DMS79 treated with DMSO at 0.1 percent for 48 hours (cell line): ENCODE results near the gene FIBCD1.
A peak's percentile ranks its signal among the peaks of the same experiment; 100 is the strongest.
"Not testable (repeated sequence)": the region's sequence is repeated elsewhere in the genome, so short reads cannot be mapped to it uniquely, and the experiment has no call there.

Source experiments
- DNase-seq: peaks from one replicate; lab custom pipeline; 2025; lab: John Stamatoyannopoulos, UW

Gene FIBCD1

DNA sequence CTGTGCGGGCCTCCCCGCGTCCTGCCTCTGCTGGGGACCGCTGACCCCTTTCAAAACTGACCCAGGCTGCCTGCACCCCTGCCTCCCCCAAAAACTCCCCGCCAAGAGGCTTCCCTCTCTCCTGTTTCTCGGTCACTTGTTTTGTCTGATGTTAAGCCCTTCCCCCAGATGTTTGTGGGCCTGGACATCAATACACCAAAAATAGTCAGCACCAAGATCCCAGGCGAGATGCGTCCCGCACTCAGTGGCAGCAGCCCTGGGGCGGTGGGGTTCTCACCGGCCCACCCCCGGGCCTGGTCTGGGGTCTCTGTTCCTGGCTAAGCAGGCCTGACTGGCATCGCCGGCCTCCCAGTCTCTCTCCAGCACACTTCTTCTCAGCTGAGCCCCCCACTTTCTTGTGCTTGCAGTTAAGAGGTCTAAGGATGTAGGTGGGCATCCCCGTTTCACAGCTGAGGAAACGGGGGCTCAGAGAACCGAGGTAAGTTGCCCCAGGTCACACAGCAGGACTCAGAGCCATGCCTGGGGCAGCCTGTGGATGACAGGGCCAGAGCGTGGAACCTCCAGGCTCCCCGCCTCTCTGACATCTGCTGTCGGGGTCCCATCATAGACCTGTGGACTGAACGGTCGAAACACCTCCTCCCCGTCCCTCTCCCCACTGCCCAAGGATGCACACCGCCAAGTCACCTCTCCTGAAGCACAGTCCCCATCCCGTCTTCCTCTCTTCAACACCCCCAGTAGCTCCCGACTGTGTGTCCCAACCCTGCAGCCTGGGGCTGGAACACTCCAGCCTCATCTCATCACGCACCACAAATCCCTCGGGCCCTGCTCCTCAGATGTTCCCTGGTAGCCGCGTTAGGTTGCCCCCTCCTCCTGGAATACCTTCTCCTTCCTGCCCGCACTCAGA, 16.8 kb downstream of the FIBCD1 start:
- no peak for DNase-seq

DNA sequence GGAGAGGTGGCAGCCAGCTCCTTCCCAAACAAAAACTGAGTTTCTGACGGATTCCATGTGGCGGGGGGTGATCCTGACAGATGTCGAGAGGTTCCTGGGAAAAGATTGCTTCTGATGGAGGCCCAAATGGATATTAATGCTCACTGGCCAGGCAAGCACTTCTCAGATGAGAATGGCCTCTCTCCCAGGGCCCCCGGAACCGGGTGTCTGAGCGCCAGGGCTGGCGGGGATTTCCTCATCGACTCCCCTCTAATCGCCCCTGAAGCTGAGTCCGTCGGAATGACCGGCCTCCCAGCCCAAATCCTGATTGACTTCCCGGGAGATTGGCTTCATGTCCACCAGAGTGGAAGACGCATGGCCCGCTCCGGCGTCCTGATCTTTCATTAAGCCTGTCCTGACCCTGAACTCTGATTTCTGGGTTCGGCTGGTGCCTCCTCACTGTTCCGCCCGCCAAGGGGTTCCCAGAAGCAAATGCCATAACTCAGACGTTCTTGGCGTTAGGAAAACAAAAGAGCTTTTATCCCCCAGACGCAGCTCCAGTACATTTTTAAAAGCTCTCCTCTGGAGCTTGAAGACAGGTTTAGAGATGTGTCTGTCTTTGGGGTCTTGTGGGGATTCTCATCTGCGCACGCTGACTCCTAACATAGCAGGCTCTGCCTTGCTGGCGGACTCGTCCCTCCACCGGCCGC, 17.6 kb downstream of the FIBCD1 start:
- DNase-seq: no peak

DNA sequence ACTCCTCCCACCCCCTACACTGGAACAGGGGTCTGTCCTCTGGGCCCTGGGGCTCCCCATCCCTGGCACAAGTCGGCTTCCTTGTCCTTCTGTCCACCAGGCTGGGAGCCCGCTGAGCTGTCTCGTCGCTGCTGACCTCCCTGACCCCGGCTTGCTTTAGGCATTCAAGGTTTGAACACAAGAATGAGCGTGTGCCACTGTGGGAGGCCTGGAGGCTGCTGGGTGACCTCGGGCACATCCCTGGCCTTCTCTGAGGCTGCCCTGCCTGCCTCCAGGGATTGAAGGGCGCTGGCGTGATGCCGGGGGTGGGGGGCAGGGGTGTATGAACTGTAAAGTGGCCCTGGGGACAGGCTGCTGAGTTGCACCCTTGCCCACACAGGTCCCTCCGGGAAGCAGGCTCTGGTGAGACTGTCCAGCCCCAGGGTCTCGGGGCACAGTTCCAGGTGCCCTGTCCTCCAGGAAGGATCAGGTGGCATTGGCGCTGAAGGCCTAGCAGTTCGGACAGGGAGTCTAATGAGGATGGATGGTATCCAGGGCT, 18.2 kb downstream of the FIBCD1 start:
- no peak for DNase-seq

DNA sequence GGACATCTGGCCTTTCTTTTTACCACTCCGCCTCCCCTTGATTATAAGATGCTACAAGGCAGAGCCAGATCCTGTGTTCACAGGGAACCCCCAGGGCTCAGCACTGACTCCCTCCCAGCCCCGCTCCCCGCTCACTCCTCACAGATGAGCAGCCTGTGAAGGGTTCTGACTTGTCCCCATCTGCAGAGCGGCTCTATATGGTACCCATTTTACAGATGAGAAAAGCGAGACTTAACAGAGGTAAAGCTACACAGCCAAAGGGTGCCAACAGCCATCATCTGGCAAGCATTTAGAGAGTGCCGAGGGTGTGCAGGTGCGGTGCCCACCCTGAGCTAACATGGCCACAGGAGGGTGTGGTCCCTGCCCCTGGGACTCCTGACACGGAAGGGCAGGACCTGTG, 18.8 kb downstream of the FIBCD1 start:
- DNase-seq: no peak

DNA sequence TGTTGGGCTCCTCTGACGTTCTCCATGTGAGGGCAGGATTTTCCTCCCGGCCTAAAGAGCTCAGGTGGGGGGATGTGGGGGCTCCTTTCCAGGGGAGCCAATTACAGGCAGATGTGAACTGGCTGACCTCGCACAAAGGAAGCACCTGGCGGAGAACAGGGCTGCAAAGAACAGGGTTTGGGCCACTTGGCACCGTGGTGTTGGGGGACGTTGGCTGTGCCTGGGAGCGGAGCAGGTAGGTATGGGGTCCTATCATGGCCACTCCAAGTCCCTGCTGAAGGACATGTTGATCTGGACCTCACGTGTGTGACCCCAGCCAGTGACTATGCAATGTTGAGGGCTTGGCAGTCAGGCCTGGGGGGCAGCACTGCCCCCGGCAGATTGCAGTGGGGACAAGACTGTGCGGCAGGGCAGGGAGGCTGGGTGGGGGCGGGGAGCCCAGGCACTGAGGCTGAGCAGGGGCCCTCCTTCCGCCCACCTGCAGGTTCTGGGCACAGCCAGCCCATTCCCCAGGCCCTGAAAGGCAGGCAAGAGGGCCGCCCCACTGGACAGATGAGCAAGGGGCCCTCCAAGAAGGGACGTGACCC, 19.4 kb downstream of the FIBCD1 start:
- DNase-seq: no peak

DNA sequence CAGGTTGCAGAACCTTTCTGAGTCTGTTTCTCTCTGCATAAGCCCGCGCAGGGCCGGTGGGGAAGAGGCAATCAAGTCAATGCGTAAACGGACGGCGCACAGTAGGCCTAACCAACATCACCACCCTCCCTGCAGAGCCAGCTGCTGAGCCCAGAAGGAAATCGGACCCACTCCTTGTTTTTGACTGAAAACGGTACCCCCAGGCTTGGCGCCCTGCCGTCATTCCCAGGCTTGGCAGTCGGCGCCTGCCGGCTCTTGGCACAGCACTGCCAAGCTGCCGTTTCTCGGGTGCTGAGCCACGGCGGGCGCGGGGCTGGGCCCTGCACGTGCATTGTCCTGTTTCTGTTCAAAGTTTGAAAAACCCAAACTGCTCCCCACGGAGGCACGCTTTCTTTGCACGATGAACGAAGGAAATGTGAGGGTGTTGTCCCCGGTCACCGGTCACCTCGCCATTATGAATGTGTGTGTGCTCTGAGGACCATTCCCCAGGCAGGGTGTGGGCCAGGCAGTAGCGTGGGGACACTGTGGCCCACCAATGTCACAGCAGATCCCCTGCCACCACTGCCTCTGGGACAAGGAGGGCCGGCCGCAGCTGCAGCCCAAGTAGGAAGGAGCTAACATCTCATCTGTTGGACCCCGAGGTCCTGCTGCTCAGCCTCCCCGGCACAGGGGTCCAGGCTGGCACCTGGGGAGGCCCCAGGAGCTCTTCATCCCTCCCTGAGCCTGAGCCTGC, 20.1 kb downstream of the FIBCD1 start:
- DNase-seq: no peak

DNA sequence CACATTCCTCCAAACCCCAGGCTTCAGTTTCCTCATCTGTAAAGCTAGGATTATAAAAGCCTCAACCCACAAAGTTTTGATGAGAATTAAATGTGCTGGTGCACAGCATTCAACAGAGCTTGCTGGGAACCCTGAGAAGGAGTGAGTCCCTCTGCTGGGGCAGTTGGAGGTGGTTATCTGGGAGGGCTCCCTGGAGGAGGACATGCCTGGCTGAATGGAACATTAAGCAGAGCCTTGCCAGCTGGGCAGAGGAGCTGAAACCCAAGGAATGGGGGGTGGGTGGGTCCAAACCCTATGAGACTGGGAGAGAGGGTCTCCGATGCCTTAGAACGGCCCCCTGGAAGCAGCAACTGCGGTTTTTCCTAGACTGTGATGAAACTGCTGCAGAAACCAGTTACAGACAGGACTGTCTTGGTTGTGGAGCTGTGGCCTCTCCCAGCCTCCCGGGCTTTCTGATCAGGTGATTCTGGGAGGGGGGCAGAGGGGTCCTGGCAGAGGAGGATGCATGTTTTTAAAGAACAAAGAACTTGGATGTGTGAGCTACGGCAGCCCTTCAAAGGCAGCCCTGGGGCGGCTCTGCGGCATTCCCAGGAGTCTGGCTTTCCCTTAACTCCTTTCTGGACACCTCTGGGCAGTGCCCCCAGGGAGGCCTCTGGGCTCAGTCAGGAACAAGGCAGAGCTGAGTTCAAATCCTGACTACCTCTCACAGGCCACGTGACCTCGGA, 20.8 kb downstream of the FIBCD1 start:
- no peak for DNase-seq

DNA sequence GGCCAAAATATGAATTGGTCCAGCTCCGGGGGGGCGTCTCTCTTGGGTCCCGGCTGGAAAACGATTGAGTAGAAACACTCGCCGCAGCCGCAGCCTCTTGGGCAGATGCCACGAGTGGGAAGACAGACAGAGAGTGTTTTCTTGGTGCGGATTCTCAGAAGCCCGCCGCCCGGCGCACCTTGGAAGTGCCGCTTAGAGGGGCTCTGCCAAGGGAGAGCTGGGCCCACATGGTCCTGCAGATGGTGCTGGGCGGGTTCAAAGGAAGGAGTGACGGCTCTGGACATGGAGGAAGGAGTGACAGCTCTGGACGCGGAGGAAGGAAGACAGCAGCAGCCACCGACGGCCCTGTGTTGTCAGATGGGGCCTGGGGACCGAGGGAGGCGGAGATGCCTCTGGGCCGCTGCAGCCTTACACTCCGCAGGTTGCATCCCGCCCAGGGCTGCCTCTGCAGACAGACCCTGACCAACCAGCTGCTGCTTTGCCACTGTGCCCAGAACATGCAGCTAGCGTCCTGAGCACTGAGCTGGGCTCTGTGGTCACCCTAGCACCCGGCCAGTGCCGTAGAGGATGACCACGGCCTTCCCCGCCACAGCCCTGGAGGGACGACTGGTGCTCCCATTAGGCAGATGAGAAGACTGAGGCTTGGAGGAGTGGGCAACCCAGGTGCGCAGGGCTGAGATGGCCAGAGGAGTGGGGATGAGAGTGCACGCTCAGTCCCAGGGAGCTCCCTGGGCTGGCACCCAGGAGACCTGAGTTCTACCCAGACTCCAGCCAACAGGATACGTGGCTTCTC, 21.7 kb downstream of the FIBCD1 start:
- DNase-seq: no peak

DNA sequence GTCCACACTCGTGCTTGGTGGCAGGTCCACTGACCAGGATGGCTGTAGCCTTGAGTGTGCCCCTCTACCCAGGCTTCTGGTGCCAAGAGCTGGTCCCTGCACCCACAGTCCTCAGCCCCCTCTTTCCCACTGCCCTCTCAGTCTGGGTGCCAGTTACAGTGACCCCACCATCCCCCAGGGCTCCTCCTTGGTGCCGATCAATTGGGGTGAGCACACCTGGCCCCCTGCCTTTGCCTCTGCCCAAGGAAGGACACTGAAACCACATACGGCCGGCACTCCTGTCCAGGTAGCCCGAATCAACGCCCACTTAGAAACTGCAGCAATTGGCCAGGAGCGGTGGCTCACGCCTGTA, 24.0 kb downstream of the FIBCD1 start:
- DNase-seq: no peak

DNA sequence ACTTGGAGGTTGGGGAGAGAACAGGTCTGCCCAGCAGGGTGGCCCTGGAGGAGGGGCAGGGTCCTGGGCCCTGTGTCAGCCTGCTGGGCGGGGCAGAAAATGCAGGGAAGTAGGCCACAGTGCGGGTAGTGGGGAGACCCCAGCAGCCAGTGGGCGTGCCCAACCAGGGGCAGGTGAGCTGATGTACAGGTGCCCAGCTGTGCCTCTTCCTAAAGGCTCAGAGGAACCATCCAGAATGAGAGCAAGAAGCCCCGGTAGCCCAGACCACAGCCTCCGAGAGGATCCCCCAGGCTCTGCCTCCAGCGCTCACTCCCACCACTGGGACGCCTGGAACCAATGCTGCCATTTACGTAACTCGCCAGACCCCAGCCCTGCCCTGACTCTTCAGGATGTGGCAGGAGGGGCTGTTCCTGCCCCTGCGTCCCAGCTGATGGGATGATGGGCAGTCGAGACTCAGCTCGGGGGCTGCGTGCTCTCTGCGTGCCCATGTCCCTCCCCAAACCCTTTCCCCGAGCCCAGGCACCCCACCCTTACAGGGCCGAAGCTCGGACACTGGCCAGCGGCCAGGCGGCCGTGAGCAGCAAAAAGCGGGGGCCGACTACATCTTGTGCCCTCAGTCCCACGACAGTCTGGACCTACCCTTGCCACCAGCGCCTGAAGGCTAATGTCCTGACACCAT, 24.5 kb downstream of the FIBCD1 start:
- no peak for DNase-seq

DNA sequence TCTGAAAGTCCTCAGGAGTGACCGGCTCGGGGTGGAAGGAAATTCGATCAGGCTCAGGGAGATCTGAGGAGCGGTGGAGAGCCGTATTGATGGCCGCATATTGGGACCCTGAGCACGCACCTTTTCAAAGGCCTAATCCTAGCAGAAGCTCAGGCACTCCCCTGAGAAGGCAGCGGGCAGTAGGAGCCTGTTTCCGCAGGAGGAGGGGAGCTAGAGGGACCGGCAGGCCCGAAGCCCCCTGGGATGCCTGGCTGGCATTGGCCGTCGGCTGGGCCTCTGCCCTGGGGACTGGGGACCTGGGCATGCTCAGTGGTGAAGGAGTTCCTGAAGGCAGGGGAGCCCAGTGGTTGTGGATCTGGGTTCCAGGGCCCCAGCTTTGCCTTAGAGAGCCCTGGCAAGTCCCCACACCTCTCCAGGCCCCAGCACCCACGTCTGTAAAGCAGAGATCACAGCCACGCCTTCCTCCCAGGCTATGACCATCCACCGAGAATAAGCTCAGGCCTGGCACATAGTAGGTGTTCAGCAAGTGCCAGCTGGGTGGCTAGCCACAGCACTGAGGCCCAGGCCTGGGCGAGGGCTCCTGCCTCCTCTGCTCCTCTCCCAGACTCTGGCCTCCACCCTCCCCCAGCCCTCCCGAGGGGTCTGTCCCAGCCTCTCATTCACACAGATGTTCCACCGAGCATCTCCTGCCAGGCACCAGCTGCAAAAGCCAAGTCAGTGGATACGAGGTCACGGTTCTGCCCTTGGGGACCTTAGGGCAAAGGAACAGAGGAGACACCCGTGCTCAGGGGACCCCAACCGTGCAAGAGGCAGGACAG, 25.2 kb downstream of the FIBCD1 start:
- no peak for DNase-seq

DNA sequence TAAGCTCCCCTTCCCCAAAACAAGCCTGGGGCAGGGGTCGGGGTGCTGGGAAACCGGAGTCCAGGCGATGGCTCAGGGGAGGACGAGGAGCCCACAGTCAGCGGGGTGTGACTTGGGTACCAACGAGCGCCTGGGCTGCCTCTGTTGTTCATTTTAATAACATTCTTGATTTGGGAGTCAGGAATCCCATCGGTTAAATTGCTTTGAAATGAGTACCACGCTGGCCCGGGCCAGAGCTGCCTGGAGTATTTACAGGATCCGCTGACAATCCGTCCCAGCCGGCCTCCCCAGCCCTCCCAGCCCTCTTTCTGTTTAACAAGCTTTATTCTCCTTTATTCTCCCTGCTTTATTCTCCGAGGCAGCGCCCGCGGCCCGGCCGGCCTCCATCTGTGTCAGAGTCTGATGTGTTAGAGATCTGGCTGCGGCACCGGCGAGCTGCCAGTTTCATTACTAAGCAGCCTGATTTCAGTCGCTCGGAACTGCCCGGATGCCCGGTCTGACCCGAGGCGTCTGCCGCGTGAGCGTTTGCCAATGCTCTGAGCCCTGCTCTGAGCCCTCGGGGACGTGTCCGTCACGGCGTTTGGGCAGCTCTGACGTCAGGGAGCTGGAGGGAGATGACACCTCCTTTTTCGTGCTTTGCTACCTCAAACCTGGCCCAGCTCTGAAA, 26.0 kb downstream of the FIBCD1 start:
- peak; percentile 80 for DNase-seq

DNA sequence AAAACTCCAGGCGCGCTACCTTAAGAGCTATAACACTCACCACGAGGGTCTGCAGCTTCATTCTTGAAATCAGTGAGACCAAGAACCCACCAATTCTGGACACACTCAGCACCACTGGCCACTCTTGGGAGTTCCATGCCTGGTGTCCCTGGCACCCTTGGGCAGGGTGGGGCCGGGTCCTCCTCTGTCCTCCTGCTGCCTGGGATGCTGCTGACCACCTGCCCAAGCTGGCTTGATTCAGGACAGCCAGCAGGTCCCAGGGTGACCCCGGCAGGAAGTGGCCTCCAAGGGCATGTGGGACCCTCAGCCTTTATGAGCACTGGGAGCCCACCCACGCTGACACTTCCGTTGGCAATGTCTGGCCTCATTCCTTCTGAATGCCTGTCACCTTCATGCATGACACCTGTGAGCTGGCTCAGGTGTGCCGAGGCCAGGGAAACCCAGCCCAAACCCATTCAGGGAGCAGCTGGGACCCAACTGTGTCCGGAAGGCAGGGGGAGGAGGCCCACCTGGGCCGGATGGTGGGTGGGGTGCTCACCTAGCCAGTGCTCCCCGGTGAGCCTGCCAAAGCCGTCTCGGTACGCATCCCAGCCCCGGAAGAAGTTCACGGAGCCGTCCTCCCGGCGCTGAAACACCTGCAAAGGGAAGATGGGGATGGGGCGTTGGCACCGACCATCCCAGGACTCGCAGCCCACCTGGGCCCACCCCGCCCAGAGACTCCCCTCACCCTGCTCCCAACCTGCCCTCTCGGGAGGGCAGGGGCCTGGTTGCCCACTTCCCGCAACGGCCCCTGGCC, 27.6 kb downstream of the FIBCD1 start:
- DNase-seq: no peak

DNA sequence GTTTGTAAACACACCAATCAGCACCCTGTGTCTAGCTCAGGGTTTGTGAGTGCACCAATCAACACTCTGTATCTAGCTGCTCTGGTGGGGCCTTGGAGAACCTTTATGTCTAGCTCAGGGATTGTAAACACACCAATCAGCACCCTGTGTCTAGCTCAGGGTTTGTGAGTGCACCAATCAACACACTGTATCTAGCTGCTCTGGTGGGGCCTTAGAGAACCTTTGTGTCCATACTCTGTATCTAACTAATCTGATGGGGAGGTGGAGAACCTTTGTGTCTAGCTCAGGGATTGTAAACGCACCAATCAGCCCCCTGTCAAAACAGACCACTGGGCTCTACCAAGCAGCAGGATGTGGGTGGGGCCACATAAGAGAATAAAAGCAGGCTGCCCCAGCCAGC, 28.4 kb downstream of the FIBCD1 start:
- DNase-seq: not testable (repeated sequence)

DNA sequence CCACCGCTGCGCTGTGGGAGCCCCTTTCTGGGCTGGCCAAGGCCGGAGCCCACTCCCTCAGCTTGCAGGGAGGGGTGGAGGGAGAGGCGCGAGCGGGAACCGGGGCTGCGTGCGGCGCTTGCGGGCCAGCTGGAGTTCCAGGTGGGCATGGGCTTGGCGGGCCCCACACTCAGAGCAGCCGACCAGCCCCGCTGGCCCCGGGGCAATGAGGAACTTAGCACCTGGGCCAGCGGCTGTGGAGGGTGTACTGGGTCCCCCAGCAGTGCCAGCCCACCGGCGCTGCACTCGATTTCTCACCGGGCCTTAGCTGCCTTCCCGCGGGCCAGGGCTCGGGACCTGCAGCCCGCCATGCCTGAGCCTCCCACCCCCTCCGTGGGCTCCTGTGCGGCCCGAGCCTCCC, 29.0 kb downstream of the FIBCD1 start:
- DNase-seq: not testable (repeated sequence)

DNA sequence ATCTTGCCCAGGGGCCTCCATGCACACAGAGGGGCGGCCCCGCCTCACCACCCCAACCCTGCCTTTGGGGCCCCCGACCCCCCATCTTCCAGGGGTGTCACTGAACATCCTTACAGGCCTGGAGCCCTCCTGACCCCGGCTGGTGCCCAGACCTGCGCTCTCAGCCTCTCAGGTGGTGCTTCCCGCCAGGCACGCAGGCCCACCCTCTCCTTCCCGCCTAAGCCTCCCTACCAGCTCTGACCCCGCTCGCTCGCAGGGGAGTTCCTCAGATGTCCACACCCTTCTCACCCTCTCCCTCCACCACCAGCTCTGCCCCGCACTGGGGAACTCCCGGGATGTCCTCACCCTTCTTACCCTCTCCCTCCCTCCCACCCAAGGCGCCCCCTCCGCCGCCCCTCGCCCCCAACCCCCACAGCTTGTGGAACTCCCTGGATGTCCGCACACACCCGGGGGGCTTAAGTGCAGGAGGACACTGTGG, 30.1 kb downstream of the FIBCD1 start:
- DNase-seq: no peak

DNA sequence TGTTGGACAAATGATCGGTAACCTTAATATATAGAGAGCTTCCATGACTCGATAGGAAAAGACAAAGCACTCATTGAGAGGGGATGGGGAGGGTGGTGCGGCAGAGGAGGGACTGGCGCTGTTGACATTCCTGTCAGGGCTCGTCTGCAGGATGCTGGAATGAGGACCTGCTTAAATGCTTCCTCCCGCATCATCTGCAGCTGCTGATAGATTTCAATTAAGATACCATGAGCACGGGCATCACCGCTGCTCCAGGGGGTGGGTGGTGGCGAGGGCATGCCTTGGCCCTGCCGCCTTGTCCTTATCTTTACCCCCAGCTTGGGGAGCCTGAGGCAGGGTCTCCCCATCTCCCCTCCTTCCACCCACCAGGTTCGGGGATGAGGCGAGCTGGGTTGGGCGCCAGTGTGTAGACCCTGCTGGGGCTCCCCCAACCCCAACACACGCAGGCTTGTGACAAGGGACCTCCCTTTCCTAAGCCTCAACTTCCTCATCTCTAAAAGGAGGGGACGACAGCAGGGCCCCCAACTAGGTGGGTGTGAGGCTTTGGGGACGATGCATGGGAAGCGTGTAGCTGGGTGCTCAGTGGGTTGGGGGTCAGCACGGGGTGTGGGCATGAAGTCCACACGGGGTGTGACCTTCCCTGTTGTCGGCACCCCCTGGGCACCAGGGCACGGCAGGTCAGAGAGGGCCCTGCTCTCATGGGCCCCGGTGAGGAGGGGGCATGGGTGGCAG, 30.7 kb downstream of the FIBCD1 start:
- no peak for DNase-seq
